HepG2 (cell line): ENCODE measurements around the gene DDN. TPM values are rescaled to one million over a fixed set of nuclear protein-coding genes. Genes with fewer than 3 reads are reported as not detected.

Experiments
- ATAC-seq: fragments of 200-7000 bp; cut with Tn5 transposase; 3 replicates; pipeline ENCODE4 v1.9.1; 2020; ENCODE audit warnings: mild to moderate bottlenecking, moderate library complexity
- BruUV-seq: library from RNA; stranded (reverse); fragments of 400-500 nt; replicated peaks from 2 replicates; lab custom pipeline; 2021; lab: Mats Ljungman, UMichigan
- CTCF ChIA-PET: fragments of 300-600 bp; formaldehyde crosslinking; extraction: SDS; loops from one replicate; lab custom pipeline; 2021; ENCODE audit warnings: low total read pairs, inconsistent platforms, low intra/inter-chr PET ratio; lab: Yijun Ruan, JAX
- POLR2A ChIA-PET: fragments of 350-600 bp; sonication (Branson Sonifier 250); formaldehyde crosslinking; loops from one replicate; lab custom pipeline; 2020; ENCODE audit warnings: antibody characterized with exemption, inconsistent platforms; lab: Yijun Ruan, JAX
- DNase-seq: peaks from one replicate; pipeline ENCODE4 v3.0.0-alpha.2; 2015; ENCODE audit warnings: low spot score
- FAIRE-seq: peaks from 3 replicates; lab custom pipeline; 2011; peaks lifted over from hg19 to GRCh38; lab: Jason Lieb, UNC
- H2AFZ ChIP-seq: one replicate; pipeline ENCODE4 v1.6.1; 2011; ENCODE audit warnings: low read length, inconsistent platforms
- H3K27ac ChIP-seq: fragments of 300-600 bp; 3 replicates; pipeline ENCODE4 v1.8.0; 2011; ENCODE audit warnings: mixed run types, mild to moderate bottlenecking, mixed read lengths, low read length, inconsistent platforms; ENCODE audit not compliant: insufficient read depth; ENCODE audit errors: extremely low read length
- H3K27me3 ChIP-seq, 2 experiments: fragments of 200-600 bp in 1 of 2; 2 replicates in 1 of 2; 3 replicates in 1 of 2; pipeline versions ENCODE4 v1.6.0 to v1.8.0; 2011; ENCODE audit warnings: low read length in 2 of 2, mild to moderate bottlenecking in 2 of 2, moderate library complexity in 2 of 2, inconsistent platforms in 1 of 2; ENCODE audit not compliant: insufficient read depth in 2 of 2, control insufficient read depth in 1 of 2
- H3K36me3 ChIP-seq, 2 experiments: fragments of 200-600 bp in 1 of 2; replicated peaks in 1 of 2; 2 replicates in 1 of 2; 3 replicates in 1 of 2; pipeline versions ENCODE4 v1.5.1 to v1.8.0; 2011; ENCODE audit warnings: low read length in 2 of 2, inconsistent platforms in 1 of 2; ENCODE audit not compliant: insufficient read depth in 2 of 2, control insufficient read depth in 1 of 2
- H3K4me1 ChIP-seq: 2 replicates; pipeline ENCODE4 v1.5.1; 2012; ENCODE audit warnings: low read length, inconsistent platforms; ENCODE audit not compliant: insufficient read depth
- H3K4me2 ChIP-seq: 2 replicates; pipeline ENCODE4 v1.6.0; 2011; ENCODE audit warnings: low read depth, low read length, inconsistent platforms
- H3K4me3 ChIP-seq, 3 experiments: fragments of 200-600 bp in 1 of 3; sonication (generic), shearing (Covaris generic) in 1 of 3; replicated peaks in 1 of 3; 2 replicates each; pipeline ENCODE4 v1.5.1; 2011 to 2016; ENCODE audit warnings: low read length in 3 of 3, inconsistent platforms in 2 of 3, low read depth in 2 of 3, mild to moderate bottlenecking in 2 of 3, control low read depth in 1 of 3, mixed read lengths in 1 of 3; ENCODE audit not compliant: insufficient read depth in 1 of 3
- H3K79me2 ChIP-seq: one replicate; pipeline ENCODE4 v1.6.1; 2011; ENCODE audit warnings: low read length, inconsistent platforms; ENCODE audit not compliant: insufficient read depth
- H3K9ac ChIP-seq: 2 replicates; pipeline ENCODE4 v1.6.0; 2011; ENCODE audit warnings: mild to moderate bottlenecking, low read depth, low read length, inconsistent platforms; ENCODE audit not compliant: insufficient read depth
- H3K9me3 ChIP-seq: 2 replicates; pipeline ENCODE4 v1.5.1; 2012; ENCODE audit warnings: mild to moderate bottlenecking, low read length
- H4K20me1 ChIP-seq: 2 replicates; pipeline ENCODE4 v1.6.0; 2011; ENCODE audit warnings: inconsistent platforms, mild to moderate bottlenecking, low read length, moderate library complexity; ENCODE audit not compliant: insufficient read depth
- MED13 ChIP-seq: sonication (generic); formaldehyde crosslinking; IDR thresholded peaks from 2 replicates; pipeline ENCODE4 v1.5.0; 2020; ENCODE audit warnings: missing genetic modification reagents
- NFIB ChIP-seq: sonication (generic); formaldehyde crosslinking; IDR thresholded peaks from 2 replicates; pipeline ENCODE4 v1.9.0; 2021; ENCODE audit warnings: missing genetic modification reagents, mild to moderate bottlenecking, borderline replicate concordance
- PTBP1 ChIP-seq: fragments of 200-400 bp; formaldehyde crosslinking; IDR thresholded peaks from 2 replicates; pipeline ENCODE4 v1.6.1; 2018; ENCODE audit warnings: low read length, low read depth; ENCODE audit not compliant: poor library complexity, severe bottlenecking
- ZNF674 ChIP-seq: sonication (generic); formaldehyde crosslinking; IDR thresholded peaks from 2 replicates; pipeline ENCODE4 v1.5.0; 2020; ENCODE audit warnings: low read depth, mild to moderate bottlenecking, missing genetic modification reagents
- WGBS: methylation state at CpG from one replicate; pipeline ENCODE4 v1.1.6; 2017; ENCODE audit warnings: low lambda C conversion rate; 5-methylcytosine and 5-hydroxymethylcytosine counted together
- in situ Hi-C: cut with HindIII; loops from 2 replicates; pipeline ENCODE4 v1.10.0; 2017; ENCODE audit warnings: low pct_unique_long_range_greater_than_20kb; ENCODE audit not compliant: extremely low pct_ligation_motif_present
- intact Hi-C: fragments of 100-400 bp; cut with micrococcal nuclease; formaldehyde crosslinking; loops from one replicate; pipeline ENCODE4 v1.10.0; 2022; ENCODE audit not compliant: unreplicated experiment
- polyA plus RNA-seq, 8 experiments: library from polyadenylated mRNA; depleted of rRNA in 3 of 8; stranded (reverse) in 7 of 8; unstranded in 1 of 8; fragments of >200 nt; fragmentation: Illumina TruSeq in 4 of 8; extraction: Trizol in 4 of 8; gene quantifications; 2 replicates each; pipeline versions ENCODE4 v1.2.1 to v1.2.3, GENCODE V29; 2011 to 2016; ENCODE audit warnings: low read depth in 4 of 8, missing spikeins in 1 of 8, mixed read lengths in 1 of 8; ENCODE audit not compliant: insufficient read depth in 1 of 8
- total RNA-seq, 5 experiments: library from RNA; depleted of rRNA; stranded (reverse); fragments of >200 nt; fragmentation: Illumina TruSeq; extraction: Trizol; gene quantifications; 2 replicates each; pipeline ENCODE4 v1.2.3, GENCODE V29; 2016; ENCODE audit warnings: low read depth in 1 of 5
- TF ChIP-seq, protein P1 (sequence below): sonication (generic); formaldehyde crosslinking; IDR thresholded peaks from 2 replicates; pipeline ENCODE4 v1.4.0; 2020; ENCODE audit warnings: mild to moderate bottlenecking, missing genetic modification reagents, borderline replicate concordance
- TF ChIP-seq, protein P2 (sequence below): sonication (generic); formaldehyde crosslinking; IDR thresholded peaks from 2 replicates; pipeline ENCODE4 v1.9.0; 2021; ENCODE audit warnings: missing genetic modification reagents, borderline replicate concordance

DDN gene
- total and polyA plus RNA-seq, 2 of the 13 experiments (the other 11 are each of a cell fraction or from before 2014, with no cell fraction given), result 0.24 to 0.53 TPM

DNA sequence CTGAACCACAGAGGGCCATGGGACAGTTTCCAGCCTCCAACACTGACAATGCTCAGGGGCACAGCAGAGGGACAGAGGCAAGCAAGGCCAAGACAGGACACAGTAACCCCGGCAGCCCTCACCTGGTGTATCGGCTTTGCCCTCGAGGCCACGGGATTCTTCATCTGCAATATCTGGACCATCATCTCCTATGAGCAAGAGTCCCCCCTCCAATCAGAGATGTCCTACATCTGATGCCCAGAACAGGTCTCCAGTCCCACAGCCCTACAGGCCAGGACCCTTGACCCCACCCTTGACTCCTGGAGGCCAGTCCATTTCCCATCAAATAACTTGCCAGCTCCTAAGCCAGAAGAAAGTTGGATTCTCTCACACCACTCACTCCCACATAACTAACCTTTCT is 44.1 kb upstream of the DDN start:
- Histone ChIP-seq H2AFZ (no peak overlapping the region), H3K4me2 (no peak overlapping the region), H4K20me1 (0 out of 2 replicates have a peak, but pooled peaks cover 3% of the 10 kb centered on the region), H3K4me1 (no peaks in the 10 kb centered on the region), H3K9ac (no peak overlapping the region), H3K27me3 (no peaks in the 10 kb centered on the region), H3K79me2 (no peaks in the 10 kb centered on the region), H3K36me3 (peaks cover 58 to 96% of the 10 kb centered on the region in 2 experiments), H3K27ac (no peak overlapping the region), H3K9me3 (no peaks in the 10 kb centered on the region), H3K4me3 (no peak overlapping the region)
- POLR2A ChIA-PET, result interaction anchor here (1.2 to 2.2 kb wide), 2 partner anchors 10 to 13 kb away, joined by 4 to 7 read pairs; no protein-coding TSS in a partner anchor
- CTCF ChIA-PET, result interaction anchor here (0.8 kb wide), 1 partner anchor 45 kb away, joined by 3 read pairs; no protein-coding TSS in a partner anchor
- FAIRE-seq (no peak), ATAC-seq (no peak), DNase-seq (no peak)
- 96% methylated on average over 4 of the region's 4 CpGs for WGBS
- TF ChIP-seq, protein P1, sequence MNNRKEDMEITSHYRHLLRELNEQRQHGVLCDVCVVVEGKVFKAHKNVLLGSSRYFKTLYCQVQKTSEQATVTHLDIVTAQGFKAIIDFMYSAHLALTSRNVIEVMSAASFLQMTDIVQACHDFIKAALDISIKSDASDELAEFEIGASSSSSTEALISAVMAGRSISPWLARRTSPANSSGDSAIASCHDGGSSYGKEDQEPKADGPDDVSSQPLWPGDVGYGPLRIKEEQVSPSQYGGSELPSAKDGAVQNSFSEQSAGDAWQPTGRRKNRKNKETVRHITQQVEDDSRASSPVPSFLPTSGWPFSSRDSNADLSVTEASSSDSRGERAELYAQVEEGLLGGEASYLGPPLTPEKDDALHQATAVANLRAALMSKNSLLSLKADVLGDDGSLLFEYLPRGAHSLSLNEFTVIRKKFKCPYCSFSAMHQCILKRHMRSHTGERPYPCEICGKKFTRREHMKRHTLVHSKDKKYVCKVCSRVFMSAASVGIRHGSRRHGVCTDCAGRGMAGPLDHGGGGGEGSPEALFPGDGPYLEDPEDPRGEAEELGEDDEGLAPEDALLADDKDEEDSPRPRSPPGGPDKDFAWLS (CRISPR knock-in tag), result no peak
- TF ChIP-seq, protein P2, sequence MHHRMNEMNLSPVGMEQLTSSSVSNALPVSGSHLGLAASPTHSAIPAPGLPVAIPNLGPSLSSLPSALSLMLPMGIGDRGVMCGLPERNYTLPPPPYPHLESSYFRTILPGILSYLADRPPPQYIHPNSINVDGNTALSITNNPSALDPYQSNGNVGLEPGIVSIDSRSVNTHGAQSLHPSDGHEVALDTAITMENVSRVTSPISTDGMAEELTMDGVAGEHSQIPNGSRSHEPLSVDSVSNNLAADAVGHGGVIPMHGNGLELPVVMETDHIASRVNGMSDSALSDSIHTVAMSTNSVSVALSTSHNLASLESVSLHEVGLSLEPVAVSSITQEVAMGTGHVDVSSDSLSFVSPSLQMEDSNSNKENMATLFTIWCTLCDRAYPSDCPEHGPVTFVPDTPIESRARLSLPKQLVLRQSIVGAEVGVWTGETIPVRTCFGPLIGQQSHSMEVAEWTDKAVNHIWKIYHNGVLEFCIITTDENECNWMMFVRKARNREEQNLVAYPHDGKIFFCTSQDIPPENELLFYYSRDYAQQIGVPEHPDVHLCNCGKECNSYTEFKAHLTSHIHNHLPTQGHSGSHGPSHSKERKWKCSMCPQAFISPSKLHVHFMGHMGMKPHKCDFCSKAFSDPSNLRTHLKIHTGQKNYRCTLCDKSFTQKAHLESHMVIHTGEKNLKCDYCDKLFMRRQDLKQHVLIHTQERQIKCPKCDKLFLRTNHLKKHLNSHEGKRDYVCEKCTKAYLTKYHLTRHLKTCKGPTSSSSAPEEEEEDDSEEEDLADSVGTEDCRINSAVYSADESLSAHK (CRISPR knock-in tag), result no peak
- TF ChIP-seq MED13 (CRISPR knock-in tag) (no peak), ZNF674 (CRISPR knock-in tag) (no peak), PTBP1 (no peak), NFIB (0 out of 2 replicates have a peak, but pooled peaks have one; percentile 5)
- in situ Hi-C loops (no loop called here), intact Hi-C loops (no loop called here)
- BruUV-seq, result no TSS peak
